ENCODE data around the gene TJP1.

The TJP1 gene

DNA sequence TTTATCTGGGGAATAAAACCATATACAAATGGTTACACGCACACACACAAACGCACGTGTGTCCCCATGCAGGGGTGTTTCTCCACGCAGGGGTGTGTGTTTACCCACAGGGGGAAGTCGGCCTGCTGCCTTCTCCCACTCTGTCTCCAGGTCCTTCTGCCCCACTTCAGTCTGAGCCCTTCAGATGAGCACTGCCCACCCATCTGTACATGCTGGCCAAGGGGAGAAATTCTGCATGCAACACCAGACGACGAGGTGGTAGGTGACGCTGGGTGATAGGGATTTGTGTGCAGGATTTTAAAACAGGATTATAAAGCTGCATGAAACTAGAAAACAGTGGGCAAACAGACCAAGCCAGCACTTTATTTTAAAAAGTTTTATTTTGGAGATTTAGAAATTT, 122.5 kb downstream of the TJP1 start (continued):
- no peak for TF ChIP-seq ZNF518A (tag by site-specific recombination; conservative IDR thresholded peaks at IDR 0.05; ENCODE audit: low read depth)
- no peak for TF ChIP-seq ZNF362 (tag by site-specific recombination; IDR thresholded peaks at IDR 0.05)
- no peak for TF ChIP-seq ZNF114 (tag by site-specific recombination; IDR thresholded peaks at IDR 0.05)
- TF ChIP-seq, protein P1, sequence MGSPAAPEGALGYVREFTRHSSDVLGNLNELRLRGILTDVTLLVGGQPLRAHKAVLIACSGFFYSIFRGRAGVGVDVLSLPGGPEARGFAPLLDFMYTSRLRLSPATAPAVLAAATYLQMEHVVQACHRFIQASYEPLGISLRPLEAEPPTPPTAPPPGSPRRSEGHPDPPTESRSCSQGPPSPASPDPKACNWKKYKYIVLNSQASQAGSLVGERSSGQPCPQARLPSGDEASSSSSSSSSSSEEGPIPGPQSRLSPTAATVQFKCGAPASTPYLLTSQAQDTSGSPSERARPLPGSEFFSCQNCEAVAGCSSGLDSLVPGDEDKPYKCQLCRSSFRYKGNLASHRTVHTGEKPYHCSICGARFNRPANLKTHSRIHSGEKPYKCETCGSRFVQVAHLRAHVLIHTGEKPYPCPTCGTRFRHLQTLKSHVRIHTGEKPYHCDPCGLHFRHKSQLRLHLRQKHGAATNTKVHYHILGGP (tag by site-specific recombination; IDR thresholded peaks at IDR 0.05), result no peak
- TF ChIP-seq ZNF335 (tag by site-specific recombination; conservative IDR thresholded peaks at IDR 0.05), result no peak
- no peak for TF ChIP-seq ZNF266 (tag by site-specific recombination; IDR thresholded peaks at IDR 0.05; ENCODE audit: low read depth)
- no peak for TF ChIP-seq ZSCAN30 (tag by site-specific recombination; IDR thresholded peaks at IDR 0.05)
- TF ChIP-seq KLF9 (tag by site-specific recombination; IDR thresholded peaks at IDR 0.05; ENCODE audit: low read depth), result no peak
- no peak for TF ChIP-seq ZNF837 (tag by site-specific recombination; IDR thresholded peaks at IDR 0.05)
- TF ChIP-seq, protein P2, sequence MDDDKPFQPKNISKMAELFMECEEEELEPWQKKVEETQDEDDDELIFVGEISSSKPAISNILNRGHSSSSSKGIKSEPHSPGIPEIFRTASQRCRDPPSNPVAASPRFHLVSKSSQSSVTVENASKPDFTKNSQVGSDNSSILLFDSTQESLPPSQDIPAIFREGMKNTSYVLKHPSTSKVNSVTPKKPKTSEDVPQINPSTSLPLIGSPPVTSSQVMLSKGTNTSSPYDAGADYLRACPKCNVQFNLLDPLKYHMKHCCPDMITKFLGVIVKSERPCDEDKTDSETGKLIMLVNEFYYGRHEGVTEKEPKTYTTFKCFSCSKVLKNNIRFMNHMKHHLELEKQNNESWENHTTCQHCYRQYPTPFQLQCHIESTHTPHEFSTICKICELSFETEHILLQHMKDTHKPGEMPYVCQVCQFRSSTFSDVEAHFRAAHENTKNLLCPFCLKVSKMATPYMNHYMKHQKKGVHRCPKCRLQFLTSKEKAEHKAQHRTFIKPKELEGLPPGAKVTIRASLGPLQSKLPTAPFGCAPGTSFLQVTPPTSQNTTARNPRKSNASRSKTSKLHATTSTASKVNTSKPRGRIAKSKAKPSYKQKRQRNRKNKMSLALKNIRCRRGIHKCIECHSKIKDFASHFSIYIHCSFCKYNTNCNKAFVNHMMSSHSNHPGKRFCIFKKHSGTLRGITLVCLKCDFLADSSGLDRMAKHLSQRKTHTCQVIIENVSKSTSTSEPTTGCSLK (tag by site-specific recombination; IDR thresholded peaks at IDR 0.05), result no peak
- no peak for TF ChIP-seq ZNF37A (tag by site-specific recombination; IDR thresholded peaks at IDR 0.05)
- TF ChIP-seq ZNF521 (tag by site-specific recombination; IDR thresholded peaks at IDR 0.05), result no peak
- TF ChIP-seq, protein P3, sequence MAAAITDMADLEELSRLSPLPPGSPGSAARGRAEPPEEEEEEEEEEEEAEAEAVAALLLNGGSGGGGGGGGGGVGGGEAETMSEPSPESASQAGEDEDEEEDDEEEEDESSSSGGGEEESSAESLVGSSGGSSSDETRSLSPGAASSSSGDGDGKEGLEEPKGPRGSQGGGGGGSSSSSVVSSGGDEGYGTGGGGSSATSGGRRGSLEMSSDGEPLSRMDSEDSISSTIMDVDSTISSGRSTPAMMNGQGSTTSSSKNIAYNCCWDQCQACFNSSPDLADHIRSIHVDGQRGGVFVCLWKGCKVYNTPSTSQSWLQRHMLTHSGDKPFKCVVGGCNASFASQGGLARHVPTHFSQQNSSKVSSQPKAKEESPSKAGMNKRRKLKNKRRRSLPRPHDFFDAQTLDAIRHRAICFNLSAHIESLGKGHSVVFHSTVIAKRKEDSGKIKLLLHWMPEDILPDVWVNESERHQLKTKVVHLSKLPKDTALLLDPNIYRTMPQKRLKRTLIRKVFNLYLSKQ (tag by site-specific recombination; IDR thresholded peaks at IDR 0.05; ENCODE audit: borderline replicate concordance), result no peak
- no peak for TF ChIP-seq ZNF747 (tag by site-specific recombination; IDR thresholded peaks at IDR 0.05)

DNA sequence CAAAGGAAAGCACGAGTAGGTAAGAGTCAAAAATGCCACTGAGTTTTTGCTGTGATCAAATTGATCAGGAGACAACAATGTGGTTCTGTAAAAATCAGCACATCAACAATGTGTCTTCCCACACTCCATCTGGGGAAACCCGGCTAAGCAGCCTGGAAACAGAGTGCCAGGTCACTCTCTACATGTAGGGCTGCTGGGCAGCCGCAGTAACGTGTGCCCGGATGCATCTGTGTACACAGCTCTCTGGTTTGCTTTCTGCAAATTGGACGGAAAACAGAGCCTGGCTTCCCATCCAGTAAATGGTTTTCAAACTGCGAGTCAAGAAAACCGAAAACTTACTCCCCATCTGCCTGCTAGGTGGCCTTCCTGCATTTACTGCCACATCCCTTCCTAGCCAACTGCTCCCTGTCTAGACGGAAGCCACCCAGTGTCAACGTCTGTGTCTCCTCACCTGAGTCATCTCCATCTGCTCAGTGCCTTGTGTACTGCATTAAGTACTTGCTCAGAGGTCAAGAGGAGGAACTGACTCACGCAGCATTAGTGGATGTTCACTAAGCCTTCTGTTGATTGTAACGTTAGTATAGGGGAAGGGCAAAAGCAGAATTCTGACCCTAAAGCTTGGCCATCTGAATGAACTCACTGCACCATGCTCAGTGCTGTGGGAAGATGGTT, 124.1 kb downstream of the TJP1 start:
- no peak overlapping the region for H3K27ac ChIP-seq (ENCODE audit: extremely low read depth, low read depth, low read length)
- POLR2A ChIA-PET, result no interaction called here
- peaks cover 6 to 41% of the 10 kb centered on the region in 2 experiments for H3K36me3 ChIP-seq (ENCODE audit: control insufficient read depth in 2 of 2, insufficient read depth in 1 of 2, low read length in 2 of 2)
- no peak overlapping the region for H3K4me3 ChIP-seq (ENCODE audit: low read depth, low read length)
- H3K4me1 ChIP-seq (ENCODE audit: control insufficient read depth, insufficient read depth, low read length), result no peaks in the 10 kb centered on the region
- no peaks in the 10 kb centered on the region for H3K9me3 ChIP-seq (ENCODE audit: control insufficient read depth, insufficient read depth, low read depth, low read length)
- CTCF ChIA-PET, result interaction anchor here (0.7 kb wide), 1 partner anchor 350 kb away, joined by 4 read pairs; no protein-coding TSS in a partner anchor
- no peak for TF ChIP-seq KLF8 (tag by site-specific recombination; IDR thresholded peaks at IDR 0.05)
- no peak for TF ChIP-seq ZNF26 (tag by site-specific recombination; IDR thresholded peaks at IDR 0.05)
- no peak for TF ChIP-seq GLIS1 (tag by site-specific recombination; IDR thresholded peaks at IDR 0.05)
- no peak for TF ChIP-seq ZFHX2 (tag by site-specific recombination; conservative IDR thresholded peaks at IDR 0.05)
